ENCODE data around the gene STX2.

GRCh38 chr12:130879781-130880389, 40.8 kb upstream of the STX2 start:
- no peak for TF ChIP-seq EZH2 (IDR thresholded peaks at IDR 0.05; ENCODE audit: borderline replicate concordance, low read depth, low read length, poor library complexity, severe bottlenecking)
- TF ChIP-seq CTCF (conservative IDR thresholded peaks at IDR 0.05; ENCODE audit: low read depth, low read length) = no peak

All from A673 (cell line).